GM21367 (cell line): ENCODE data around the gene SEMA3D.

ENCODE experiments used
- ATAC-seq: cut with Tn5 transposase; IDR thresholded peaks from one replicate; pipeline ENCODE4 v1.9.1; 2021; ENCODE audit not compliant: unreplicated experiment

SEMA3D gene

DNA sequence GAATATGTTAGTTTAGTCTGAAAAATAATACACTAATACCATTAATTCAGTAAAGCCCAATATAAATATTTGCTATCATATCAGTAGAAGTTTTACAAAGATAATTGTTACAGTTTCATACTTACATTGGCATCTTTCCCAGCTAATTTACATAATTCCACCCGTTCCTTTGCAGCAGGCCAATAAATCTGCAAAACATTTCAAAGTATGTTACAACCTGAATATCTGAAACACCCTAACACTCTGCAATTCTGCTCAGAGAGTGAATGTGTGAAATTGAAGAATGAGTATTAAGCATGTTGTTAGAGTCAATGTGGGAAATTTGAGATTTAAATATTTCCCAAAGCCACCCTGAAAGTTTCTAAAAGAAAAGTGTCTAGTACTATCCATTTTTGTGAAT is 105.5 kb downstream of the SEMA3D start:
- ATAC-seq = no peak

DNA sequence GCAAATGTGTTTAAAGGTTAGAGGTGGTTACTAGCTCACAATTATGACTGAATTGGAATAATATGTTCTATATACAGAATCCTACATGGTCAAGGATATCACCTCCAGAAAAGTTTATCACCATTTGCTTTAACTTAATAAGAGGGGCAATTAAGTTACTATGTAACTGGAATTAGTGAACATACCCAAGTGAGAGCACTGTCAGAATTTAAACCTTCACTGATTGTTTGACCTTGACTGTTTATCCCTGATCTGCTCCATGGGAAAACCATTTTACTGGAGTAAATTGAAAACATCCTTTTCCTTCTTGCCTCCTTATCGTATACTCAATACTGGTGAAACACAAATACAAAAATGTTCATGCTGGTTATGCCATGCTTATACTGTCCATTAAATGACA is 107.4 kb downstream of the SEMA3D start:
- no peak for ATAC-seq

DNA sequence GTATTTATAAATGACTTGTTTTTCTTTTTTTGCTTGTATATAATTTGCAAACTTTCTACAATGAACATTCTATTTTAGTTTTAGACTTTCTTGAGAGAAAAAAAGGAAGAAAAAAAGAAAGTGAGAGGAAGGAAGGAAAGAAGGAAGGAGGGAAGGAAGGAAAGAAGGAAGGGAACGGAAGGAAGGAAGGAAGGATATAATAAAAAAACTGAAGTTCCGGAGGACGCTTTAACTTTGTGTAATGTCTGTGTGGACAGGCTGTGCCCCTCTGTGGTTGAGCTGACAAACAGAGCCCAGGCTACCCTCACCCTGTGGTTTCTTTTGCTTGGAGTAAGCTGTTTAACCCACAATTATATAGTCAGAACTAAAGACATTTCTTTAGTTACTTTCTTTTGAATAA is 108.7 kb downstream of the SEMA3D start:
- ATAC-seq = no peak

DNA sequence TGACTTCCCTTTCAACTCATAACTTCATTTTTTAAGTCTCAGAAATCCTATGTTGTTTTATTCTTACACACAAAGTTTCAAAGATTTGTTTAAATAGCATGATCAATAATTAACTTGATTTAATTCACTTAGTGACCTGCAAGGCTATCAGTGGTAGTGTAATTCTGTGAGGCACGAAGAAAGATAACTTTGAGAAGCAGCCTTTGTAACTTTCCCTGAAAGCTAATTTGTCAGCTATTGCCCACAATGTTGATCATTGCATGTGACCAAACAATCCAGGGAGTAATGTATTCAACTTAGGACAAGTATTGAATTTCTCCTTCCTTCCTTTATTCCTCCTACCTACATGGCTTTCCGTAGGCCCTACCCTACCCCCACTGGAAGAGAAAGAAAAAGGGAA is 111.0 kb downstream of the SEMA3D start:
- no peak for ATAC-seq

DNA sequence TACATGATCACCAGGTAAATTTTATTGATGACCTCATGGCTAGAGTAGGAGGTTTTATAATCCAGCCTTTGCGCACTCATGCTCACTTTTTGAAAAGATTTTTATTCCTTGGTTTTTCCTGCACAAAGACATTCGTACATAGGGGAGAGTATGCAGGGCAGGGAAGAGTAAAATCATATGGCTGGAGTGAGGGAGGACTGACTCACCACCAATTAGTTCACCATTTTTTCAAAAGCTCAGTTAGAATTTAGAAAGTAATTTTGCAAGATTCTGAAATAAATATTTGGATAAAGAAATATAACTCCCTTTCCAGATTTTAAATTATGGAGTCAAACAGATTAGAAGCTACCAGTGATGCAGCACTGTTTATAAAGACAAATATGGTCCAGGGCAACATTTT is 111.9 kb downstream of the SEMA3D start:
- no peak for ATAC-seq

DNA sequence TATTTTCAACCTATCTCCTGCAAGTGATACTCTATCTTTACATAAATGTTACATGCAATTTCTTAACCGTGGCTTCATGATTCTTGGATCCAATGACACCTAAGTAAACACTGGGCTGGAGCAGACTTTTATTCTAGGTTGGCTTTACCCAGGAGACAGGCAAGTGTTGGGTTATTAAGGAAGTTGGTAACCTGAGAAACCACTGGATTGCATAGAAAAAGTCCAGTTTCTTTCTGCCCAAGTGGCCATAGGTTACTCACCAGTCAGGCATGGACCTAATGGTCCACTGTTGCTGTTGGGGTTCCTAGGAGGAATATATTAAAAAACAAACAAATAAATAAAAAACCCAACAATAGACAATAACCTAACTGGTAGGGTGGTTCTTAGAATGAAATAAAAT is 112.8 kb downstream of the SEMA3D start:
- ATAC-seq = no peak

DNA sequence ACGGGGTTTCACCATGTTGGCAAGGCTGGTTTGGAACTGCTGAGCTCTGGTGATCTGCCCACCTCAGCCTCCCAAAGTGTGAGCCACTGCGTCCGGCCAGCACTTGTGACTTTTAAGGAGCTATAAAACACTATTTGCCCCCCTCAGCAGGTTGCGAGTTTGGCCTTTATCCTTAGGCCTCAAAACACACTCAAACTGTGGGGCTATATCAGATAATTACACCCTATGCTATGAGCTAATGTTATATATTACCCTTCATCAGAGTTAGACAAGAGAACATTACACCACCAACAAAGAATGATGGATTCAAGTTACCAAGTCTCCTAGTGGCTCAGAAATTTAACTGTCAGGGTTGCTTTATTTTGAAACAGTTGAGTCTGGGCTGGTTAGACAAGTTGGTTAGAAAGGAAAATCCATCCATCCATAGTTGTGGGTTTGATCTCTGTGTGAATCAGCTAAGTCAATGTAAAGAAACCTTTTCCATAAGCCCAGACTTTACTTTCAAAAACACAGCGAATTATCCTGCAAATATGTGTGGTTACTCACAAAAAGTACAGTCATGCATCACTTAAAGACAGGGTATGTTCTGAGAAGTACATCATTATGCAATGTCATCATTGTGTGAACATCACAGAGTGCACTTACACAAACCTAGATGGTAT is 115.8 kb downstream of the SEMA3D start:
- no peak for ATAC-seq

DNA sequence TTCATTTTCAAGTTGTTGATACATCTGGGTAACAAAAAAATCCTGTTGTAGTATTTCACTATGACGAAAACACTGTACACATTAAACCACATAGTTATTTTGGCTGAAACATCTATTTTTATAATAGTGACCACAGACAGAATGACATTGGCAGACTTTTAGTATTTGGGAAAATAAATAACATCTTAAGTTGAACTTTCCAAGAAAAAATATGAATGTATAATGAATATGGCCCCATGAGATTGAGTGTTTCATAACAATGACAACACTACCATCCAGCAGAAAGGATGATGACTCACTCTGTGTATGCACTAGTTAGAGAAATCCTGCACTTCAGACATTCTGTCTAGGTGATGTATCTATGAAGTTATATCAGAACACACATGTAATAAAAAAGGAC is 118.1 kb downstream of the SEMA3D start:
- no peak for ATAC-seq

DNA sequence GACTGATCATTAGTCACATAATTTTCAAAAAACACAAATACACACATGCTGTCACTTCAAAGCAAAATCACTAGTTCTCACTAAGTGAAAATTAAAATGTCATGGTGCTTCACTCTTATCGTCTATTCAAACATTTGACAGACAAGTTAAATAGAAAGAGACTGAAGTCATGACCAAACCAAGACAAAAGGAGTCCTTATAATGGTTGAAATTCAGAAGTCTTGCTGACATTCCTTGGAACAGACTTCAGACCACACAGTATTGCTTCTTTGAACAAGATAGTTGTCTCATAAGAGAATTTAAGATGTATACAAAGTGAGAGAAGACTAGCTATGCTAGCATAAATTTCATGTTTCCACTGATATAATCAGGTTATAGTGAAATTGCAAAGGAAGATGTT is 119.5 kb downstream of the SEMA3D start:
- no peak for ATAC-seq

DNA sequence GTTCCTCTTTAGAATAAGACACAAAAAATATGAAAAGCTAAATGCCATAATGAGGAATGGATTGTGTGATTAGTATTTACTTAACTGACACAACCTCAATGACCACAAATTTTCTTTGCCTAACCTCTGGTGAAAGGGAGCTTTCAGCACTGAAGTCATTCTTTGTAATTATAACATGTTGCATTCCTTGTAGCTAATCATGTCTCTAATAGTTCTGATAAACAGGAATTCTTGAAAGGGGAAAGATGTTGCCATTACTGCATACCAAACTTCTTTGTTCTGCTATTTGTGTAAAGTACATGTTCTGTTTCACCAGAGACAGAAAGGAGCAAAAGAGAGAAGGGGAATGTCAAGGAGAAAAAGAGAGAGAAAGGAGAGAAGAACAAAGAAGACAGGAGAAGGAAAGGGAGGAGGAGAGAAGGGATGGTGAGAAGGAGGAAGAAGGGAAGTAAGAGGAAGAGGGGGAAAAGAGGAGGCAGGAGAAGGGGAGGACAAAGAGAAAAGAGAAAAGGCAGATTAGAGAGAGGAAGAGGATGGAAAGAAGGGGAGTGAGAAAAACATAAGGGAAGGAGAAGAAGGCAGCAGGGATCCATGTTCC is 120.9 kb downstream of the SEMA3D start:
- no peak for ATAC-seq

DNA sequence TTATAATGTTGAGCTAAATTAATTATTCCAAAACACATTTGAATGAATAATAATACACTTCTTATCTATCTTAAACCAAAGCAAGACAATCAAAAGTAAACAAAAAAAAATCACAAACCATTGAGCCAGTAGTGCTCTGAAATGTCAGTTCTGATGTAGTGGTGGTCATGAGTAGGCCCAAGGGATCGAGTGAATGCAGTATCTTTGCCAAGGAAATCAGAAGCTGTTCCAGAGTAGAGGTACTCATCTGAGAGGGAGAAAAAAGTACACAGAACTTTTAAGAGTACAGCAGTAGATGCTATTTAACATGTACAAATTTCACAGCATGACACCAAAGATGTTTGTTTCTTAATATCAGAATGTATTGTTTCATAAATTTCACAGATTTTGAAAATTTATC is 121.5 kb downstream of the SEMA3D start:
- ATAC-seq = no peak

DNA sequence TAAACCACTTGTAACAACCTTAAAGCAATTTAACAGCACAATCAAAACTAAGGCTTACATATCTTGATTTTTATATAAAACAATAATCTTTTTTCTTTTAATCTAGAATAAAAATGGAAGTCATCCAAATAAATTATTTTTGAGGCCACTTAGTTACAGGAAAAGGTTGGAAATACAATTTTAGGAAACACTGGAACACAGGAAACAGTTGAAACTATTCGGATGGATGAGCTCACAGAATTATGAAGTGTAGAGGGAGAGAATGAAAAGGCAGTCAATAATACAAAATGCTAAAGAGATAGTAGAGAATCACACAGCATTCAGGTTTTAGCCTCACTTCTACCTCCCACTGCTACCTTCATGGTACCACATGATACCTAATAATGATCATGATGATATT is 124.2 kb downstream of the SEMA3D start:
- no peak for ATAC-seq

DNA sequence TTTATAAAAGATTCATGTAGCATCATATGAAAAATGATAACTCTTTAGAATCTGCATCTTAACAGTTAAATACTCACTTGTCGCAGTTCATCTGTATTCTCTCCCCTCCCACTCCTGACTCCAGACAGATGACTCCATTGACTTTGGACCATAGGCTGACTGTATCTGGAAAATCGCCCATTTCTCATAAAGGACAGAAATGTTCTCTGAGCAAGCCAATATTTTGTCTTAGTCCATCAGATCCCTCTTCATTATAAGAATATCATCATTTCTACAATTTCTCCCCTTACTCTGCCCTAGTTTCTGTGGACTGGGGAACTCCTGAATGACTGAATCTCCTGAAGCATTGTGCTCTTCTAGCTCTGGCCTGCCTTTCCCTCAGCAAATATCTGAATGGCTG is 125.4 kb downstream of the SEMA3D start:
- no peak for ATAC-seq

DNA sequence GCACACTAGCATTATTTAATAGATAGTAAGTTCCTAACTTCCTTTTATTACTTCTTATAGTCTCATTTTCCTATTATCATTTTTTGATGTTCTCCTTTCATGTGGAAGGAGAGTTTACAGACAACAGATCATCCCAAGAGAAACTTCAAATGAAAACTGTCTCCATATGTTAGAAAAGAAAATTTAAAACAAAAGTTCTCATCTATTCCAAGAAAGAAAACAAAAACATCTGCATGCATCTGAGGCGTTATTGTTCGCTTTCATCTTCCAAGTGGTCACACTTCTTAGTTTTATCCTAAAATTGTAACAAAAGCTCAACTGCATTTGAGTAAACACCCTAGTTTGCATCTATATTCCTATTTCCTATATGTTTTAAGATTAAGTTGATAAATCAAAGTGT is 126.2 kb downstream of the SEMA3D start:
- no peak for ATAC-seq

DNA sequence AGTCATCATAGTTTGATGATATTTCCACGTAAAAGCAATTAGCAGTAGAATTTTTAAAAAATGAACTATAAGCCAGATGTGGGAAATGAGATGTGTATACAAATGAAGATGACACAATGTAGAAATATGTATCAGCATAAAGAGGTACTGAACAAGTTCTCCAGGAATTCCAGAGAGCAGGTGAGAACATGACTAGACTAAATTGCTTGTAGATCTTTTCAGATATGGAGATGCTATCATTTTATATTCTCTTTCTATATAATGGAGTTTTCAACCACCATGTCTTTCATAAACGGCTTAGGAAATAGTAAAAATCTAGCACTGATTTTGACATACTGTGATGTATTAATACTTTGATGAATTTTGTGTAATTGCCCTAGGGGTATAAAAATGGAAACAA is 130.9 kb downstream of the SEMA3D start:
- no peak for ATAC-seq

DNA sequence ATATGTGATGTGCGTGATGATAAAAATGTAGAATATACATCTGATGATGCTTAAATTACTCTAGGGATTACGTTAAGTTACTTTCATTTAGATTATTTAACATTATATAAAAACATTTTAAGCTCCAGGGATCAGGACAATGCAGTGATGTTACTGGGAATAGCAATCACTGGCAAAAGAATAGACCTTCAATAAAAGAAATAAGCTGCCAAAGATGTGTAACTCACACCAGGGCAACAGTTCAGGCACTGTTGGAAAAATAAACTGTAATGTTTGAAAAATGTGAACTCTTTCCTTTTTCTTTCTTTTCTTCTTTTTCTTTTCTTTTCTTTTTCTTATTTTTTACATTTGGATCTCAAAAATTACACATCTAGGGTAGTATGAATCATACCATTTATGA is 131.7 kb downstream of the SEMA3D start:
- ATAC-seq = no peak

DNA sequence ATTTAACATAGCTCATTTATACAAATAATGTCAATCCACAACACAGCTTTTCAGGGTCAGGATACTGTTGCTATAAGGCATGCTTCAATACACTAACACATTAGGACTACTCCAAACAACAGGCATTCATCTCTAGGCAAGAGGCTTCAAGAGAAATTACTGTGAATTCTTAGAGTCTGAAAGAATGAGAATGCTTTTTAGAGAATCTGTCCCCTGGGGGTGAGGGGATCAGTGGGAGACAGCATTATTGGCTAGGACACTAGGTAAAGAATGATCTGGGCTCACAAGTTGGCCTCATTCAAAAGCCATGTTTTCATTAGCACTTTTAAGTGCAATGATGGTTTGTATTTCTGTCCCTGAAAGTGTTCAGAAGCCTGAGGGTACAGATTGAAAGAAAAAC is 132.6 kb downstream of the SEMA3D start:
- no peak for ATAC-seq

DNA sequence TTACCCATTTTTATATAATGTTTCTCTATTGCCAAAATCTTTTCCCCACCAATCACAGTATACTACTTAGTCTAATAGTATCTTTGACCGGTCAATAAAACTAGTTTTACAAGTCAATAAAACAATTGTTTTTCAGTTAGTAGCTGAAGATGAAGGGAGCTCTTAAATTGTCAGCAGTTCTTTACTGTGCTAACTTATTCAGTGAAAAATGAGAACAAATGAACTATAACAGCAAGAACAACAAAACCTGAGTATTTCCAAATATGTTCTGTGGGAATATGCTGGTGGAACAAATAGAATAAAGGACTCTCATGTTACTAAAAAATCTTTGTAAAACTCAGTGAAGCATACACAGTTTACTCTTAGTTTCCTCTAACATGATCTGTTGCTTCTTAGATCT is 134.0 kb downstream of the SEMA3D start:
- no peak for ATAC-seq

DNA sequence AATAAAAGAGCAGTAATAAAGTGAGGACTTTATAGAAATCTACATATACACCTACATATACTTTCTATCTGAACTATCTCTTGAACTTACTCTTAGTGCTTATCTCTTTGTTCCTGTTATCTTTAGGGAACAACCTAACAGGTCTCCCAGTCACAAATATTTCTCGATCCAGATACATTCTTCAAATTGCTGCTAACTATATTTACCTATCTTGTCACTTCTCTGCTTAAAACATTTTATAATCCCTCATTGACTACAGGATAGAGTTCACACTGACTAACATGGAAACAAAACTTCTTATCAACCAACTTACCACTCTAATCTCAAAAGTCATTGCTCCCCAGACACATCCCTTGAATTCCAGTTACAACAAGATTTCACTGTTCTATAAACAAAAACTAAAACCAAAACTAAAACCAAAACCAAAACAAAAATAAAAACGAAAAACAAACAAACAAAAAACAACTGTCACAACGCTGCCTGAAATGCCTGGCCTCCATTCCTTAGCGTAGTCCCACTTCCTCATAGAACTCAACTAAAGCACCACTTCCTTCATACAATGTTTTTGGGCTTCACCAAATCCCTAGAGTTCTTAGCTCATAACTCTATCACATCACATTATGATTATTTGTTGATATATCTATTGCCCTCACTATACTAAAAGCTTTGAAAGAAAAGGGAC is 134.7 kb downstream of the SEMA3D start:
- no peak for ATAC-seq

DNA sequence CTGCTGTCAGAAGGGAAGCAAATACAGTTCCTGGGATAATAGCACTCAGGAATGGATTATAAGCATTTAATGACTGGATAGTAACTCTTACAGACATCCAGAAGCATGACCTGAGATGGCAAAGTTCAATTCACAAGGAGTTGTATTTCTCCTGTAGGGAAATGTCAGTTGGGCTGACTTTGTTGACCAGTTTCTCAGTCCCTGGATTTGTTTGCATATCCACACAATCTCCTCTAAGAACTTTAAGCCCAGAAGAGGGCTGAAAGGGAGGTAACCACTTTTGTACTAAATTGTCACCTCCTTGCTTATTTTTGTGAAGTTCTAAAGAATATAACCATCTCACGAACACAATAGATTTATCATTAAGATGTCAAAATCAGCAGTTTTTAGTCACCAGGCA is 140.3 kb downstream of the SEMA3D start:
- ATAC-seq = no peak

DNA sequence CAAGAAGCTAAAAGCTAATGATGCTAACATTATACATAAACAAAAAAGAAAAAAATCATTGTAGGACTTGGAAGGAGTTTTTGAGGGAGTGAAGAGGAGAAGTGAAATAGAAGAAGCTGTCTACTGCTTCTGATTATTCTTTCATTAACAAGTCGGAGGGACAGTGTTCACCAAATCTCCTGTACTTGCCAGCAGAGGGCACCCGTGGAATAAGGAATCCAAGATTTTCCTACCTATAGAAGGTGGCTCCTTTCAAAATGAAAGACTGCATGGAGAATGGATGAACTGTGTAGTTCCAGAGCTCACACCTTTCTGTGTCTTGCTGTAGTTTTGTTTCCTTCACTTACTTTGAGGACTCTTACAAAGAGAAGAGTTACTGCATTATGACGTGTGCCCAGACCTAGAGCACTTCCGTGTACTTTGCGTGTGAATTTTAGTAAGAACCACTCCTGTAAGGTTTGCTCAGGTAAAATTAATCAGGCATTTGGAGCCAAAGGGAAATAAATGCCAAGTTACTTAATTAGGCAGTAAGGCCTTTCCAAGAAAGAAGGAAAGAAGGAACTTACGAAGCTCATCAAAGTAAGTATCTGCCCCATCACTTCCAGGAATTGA is 145.1 kb downstream of the SEMA3D start:
- peak; percentile 72 for ATAC-seq

DNA sequence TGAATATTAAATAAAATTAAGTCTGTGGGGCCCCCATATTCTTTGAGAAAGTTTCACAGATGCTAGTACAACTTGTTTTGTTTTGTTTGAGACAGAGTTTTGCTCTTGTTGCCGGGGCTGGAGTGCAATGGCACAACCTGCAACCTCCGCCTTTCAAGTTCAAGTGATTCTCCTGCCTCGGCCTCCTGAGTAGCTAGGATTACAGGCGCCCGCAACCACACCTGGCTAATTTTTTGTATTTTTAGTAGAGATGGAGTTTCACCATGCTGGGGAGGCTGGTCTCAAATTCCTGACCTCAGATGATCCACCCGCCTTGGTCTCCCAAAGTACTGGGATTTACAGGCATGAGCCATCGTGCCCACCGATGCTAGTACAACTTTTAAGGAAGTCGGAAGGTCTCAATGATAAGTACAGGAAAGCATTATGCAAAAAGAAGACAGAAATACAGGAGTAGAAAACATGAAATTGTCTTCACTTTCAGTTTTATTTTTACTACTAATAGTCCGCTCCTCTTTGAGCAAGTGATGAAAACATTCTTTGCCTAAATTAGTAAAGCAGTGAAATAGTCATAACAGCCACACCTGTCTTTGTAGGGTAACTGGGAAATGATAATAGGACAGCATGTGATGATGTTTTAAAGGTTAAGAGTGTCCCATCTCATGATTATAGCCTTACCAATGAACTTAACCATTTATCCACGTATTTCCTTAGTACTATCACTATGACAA is 147.5 kb downstream of the SEMA3D start:
- peak; percentile 81 for ATAC-seq
